Measurements from ENCODE around the gene CASP1. TPM values are rescaled to one million over a fixed set of nuclear protein-coding genes. Genes with fewer than 3 reads are reported as not detected.
"Not testable (repeated sequence)": the region's sequence is repeated elsewhere in the genome, so short reads cannot be mapped to it uniquely, and the experiment has no call there.

The CASP1 gene
- total RNA-seq, 1 donor from 2014 or later: not detected

DNA sequence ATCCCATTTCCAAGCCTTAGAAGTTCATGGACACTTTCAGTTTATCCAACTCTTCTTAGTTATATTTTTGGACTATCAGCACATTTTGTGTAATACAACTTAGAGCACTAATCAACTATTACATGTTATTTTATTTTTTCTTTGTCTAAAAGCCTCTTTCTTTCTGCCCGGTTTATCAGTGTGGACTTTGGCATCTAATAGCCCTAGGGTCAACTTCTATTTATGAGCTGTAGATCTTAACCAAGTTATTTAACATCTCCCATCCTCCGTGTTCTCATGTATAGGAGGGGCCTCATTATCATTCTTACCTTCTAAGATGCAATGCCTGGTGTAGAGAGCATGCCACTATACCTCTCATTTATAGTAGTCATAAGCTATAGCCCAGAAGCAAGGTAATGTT is 5.8 kb upstream of the CASP1 start:
- H3K36me3 Mint-ChIP-seq (ENCODE audit: low read depth): no peaks in the 10 kb centered on the region
- no peaks in the 10 kb centered on the region for H3K27me3 Mint-ChIP-seq (ENCODE audit: low read depth)
- no peak for DNase-seq (ENCODE audit: low spot score)
- H3K27ac Mint-ChIP-seq (ENCODE audit: unreplicated experiment): no peak overlapping the region
- TF ChIP-seq, protein P1, sequence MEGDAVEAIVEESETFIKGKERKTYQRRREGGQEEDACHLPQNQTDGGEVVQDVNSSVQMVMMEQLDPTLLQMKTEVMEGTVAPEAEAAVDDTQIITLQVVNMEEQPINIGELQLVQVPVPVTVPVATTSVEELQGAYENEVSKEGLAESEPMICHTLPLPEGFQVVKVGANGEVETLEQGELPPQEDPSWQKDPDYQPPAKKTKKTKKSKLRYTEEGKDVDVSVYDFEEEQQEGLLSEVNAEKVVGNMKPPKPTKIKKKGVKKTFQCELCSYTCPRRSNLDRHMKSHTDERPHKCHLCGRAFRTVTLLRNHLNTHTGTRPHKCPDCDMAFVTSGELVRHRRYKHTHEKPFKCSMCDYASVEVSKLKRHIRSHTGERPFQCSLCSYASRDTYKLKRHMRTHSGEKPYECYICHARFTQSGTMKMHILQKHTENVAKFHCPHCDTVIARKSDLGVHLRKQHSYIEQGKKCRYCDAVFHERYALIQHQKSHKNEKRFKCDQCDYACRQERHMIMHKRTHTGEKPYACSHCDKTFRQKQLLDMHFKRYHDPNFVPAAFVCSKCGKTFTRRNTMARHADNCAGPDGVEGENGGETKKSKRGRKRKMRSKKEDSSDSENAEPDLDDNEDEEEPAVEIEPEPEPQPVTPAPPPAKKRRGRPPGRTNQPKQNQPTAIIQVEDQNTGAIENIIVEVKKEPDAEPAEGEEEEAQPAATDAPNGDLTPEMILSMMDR (IDR thresholded peaks at IDR 0.05): no peak
- H3K9me3 Mint-ChIP-seq (ENCODE audit: low read depth): no peaks in the 10 kb centered on the region
- no peak overlapping the region for H3K4me3 Mint-ChIP-seq (ENCODE audit: unreplicated experiment)
- H3K4me1 Mint-ChIP-seq (ENCODE audit: low read depth): peaks cover 10% of the 10 kb centered on the region

DNA sequence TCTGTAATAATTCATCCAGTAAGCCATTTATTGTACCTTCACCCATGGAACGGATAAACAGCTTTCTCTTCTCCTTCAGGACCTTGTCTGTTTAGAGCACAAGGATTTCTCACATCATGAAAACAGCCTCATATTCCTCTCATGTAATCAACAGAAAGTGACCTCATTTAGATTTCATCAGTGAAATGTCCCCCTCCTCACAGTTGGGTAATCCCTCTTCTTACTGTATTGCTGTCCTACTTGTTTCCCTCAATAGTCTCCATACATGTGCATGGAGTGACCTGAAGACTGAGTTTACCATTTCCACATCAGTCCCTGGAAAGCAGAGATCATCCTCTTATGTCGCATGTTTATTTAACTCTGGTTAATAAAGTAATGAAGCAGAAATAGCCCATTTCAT is 556 bp downstream of the CASP1 start:
- H3K4me1 Mint-ChIP-seq (ENCODE audit: low read depth); DNase-seq (ENCODE audit: low spot score); H3K9me3 Mint-ChIP-seq (ENCODE audit: low read depth); H3K4me3 Mint-ChIP-seq (ENCODE audit: unreplicated experiment); H3K27ac Mint-ChIP-seq (ENCODE audit: unreplicated experiment); H3K27me3 Mint-ChIP-seq (ENCODE audit: low read depth); H3K36me3 Mint-ChIP-seq (ENCODE audit: low read depth): not testable (repeated sequence)

DNA sequence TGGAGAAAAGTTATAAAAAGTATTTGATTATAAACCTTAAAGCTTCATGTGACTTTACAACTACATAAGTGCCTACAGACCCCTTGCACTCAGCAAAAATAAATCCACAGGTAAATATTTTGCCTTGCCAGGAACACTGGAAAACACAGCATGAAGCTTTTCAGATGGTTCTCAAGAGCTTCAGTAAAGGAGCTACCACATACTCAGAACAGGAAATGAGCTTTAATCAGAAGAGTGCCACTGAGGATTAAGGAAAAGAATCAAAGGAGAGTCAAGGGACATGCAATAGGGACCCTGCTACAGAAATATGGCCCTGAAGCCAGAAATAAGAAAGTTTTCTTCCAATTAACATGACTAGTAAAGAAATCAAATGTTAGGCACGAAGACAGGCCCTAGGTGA is 1.2 kb downstream of the CASP1 start:
- DNase-seq (ENCODE audit: low spot score): no peak
- no peak overlapping the region for H3K4me3 Mint-ChIP-seq (ENCODE audit: unreplicated experiment)
- no peaks in the 10 kb centered on the region for H3K27me3 Mint-ChIP-seq (ENCODE audit: low read depth)
- TF ChIP-seq, protein P1 (IDR thresholded peaks at IDR 0.05): no peak
- no peak overlapping the region for H3K27ac Mint-ChIP-seq (ENCODE audit: unreplicated experiment)
- H3K4me1 Mint-ChIP-seq (ENCODE audit: low read depth): peaks cover 5% of the 10 kb centered on the region
- no peaks in the 10 kb centered on the region for H3K36me3 Mint-ChIP-seq (ENCODE audit: low read depth)
- no peaks in the 10 kb centered on the region for H3K9me3 Mint-ChIP-seq (ENCODE audit: low read depth)

DNA sequence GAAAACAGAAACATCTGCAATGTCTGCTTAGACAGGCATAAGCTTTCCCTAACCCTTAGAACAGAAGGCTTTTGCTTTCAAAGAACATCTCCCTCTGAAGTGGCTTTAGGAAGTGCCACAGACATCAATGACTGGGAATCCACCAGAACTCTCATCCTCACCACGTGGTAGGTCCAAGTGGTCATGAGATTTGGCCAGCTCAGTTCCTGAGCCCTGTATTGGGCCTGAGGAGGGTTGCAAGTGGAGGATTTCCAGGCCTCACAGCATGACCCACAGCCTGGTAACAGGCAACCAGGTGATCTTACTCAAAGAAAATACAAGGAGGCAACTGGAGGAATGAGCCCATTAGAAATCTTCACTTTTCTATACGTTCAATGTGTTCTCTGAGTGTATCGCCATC is 1.6 kb downstream of the CASP1 start:
- no peak overlapping the region for H3K4me3 Mint-ChIP-seq (ENCODE audit: unreplicated experiment)
- no peaks in the 10 kb centered on the region for H3K9me3 Mint-ChIP-seq (ENCODE audit: low read depth)
- H3K36me3 Mint-ChIP-seq (ENCODE audit: low read depth): no peaks in the 10 kb centered on the region
- no peak for DNase-seq (ENCODE audit: low spot score)
- peaks cover 5% of the 10 kb centered on the region for H3K4me1 Mint-ChIP-seq (ENCODE audit: low read depth)
- H3K27me3 Mint-ChIP-seq (ENCODE audit: low read depth): no peaks in the 10 kb centered on the region
- TF ChIP-seq, protein P1 (IDR thresholded peaks at IDR 0.05): no peak
- no peak overlapping the region for H3K27ac Mint-ChIP-seq (ENCODE audit: unreplicated experiment)

DNA sequence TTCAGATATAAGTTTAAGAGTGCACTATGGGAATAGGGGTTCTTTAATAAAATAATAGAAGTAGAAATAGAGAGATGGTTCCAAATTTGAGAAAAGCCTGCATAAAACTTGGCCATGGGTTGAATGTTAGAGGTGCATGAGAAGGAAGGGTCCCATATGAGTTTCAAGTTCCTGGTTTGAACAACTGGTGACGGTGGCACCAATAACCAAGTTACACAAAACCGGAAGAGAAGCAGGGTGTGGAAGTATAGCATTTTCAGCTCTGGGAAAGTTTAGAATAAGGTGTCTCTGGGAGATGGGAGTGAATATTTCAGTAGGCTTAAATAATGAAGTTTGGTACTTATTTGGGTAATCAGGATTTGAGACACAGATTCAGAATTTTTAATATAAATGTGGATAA is 2.4 kb downstream of the CASP1 start:
- Mint-ChIP-seq H3K4me1 (ENCODE audit: low read depth) (peaks cover 5% of the 10 kb centered on the region), H3K4me3 (ENCODE audit: unreplicated experiment) (no peak overlapping the region), H3K27me3 (ENCODE audit: low read depth) (no peaks in the 10 kb centered on the region), H3K9me3 (ENCODE audit: low read depth) (no peaks in the 10 kb centered on the region), H3K27ac (ENCODE audit: unreplicated experiment) (no peak overlapping the region), H3K36me3 (ENCODE audit: low read depth) (no peaks in the 10 kb centered on the region)
- TF ChIP-seq, protein P1 (IDR thresholded peaks at IDR 0.05): no peak
- no peak for DNase-seq (ENCODE audit: low spot score)

DNA sequence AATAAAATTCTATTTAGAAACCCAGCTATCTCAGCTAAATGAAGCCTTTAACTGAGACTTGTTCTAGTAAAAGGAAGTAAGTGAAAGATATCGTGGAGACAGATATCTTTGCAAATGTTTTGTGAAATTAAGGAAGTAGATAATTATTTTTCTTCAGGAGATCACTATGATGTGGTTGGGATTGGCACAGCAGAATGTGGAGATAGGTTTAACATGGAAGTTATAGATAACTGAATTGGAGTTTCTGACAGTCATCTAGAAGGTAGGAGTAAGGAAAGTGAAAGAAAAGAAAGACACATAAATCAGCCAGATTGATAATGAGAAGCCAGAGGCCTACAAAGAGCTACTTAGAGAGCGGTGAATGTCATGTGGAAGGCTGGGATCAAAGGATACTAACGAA is 7.3 kb downstream of the CASP1 start:
- H3K27ac Mint-ChIP-seq (ENCODE audit: unreplicated experiment): no peak overlapping the region
- no peak for DNase-seq (ENCODE audit: low spot score)
- TF ChIP-seq, protein P1 (IDR thresholded peaks at IDR 0.05): no peak
- no peaks in the 10 kb centered on the region for H3K9me3 Mint-ChIP-seq (ENCODE audit: low read depth)
- H3K4me1 Mint-ChIP-seq (ENCODE audit: low read depth): no peaks in the 10 kb centered on the region
- H3K27me3 Mint-ChIP-seq (ENCODE audit: low read depth): peaks cover 17% of the 10 kb centered on the region
- H3K36me3 Mint-ChIP-seq (ENCODE audit: low read depth): no peaks in the 10 kb centered on the region
- no peak overlapping the region for H3K4me3 Mint-ChIP-seq (ENCODE audit: unreplicated experiment)
